ENCODE data around the gene CHST9.
"Not testable (repeated sequence)": the region's sequence is repeated elsewhere in the genome, so short reads cannot be mapped to it uniquely, and the experiment has no call there.

- TF ChIP-seq, protein P1, sequence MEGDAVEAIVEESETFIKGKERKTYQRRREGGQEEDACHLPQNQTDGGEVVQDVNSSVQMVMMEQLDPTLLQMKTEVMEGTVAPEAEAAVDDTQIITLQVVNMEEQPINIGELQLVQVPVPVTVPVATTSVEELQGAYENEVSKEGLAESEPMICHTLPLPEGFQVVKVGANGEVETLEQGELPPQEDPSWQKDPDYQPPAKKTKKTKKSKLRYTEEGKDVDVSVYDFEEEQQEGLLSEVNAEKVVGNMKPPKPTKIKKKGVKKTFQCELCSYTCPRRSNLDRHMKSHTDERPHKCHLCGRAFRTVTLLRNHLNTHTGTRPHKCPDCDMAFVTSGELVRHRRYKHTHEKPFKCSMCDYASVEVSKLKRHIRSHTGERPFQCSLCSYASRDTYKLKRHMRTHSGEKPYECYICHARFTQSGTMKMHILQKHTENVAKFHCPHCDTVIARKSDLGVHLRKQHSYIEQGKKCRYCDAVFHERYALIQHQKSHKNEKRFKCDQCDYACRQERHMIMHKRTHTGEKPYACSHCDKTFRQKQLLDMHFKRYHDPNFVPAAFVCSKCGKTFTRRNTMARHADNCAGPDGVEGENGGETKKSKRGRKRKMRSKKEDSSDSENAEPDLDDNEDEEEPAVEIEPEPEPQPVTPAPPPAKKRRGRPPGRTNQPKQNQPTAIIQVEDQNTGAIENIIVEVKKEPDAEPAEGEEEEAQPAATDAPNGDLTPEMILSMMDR (IDR thresholded peaks at IDR 0.05; ENCODE audit: extremely low read depth in 1 of 2, insufficient read depth in 1 of 2, low read depth in 1 of 2, low read length in 2 of 2), result not testable (repeated sequence)
- not testable (repeated sequence) for TF ChIP-seq POLR2A (IDR thresholded peaks at IDR 0.05; ENCODE audit: low read depth, low read length); EZH2 (IDR thresholded peaks at IDR 0.05; ENCODE audit: borderline replicate concordance, low read depth, low read length, severe bottlenecking); POLR2AphosphoS5 (IDR thresholded peaks at IDR 0.05; ENCODE audit: insufficient read depth, low read depth, low read length); FOS (IDR thresholded peaks at IDR 0.05; ENCODE audit: borderline replicate concordance, insufficient read depth, low read length); MYC (IDR thresholded peaks at IDR 0.05; ENCODE audit: low read depth, low read length)
Measured at GRCh38 chr18:27093290-27093689, 91.8 kb downstream of the CHST9 start.

Data from endothelial cell of umbilical vein (primary cell).